ENCODE measurements around the gene KRT3.

GRCh38 chr12:52821071-52821730 is 25.3 kb upstream of the KRT3 start:
- TF ChIP-seq EGR1 (IDR thresholded peaks at IDR 0.05; ENCODE audit: low read depth) = no peak
- TF ChIP-seq JUND (IDR thresholded peaks at IDR 0.05) = no peak
- no peak for TF ChIP-seq CTCF (IDR thresholded peaks at IDR 0.05 in 2 of 3, conservative IDR thresholded peaks at IDR 0.05 in 1 of 3; ENCODE audit: borderline replicate concordance in 1 of 3, insufficient read depth in 1 of 3, low read depth in 2 of 3, low read length in 2 of 3)
- no peak for TF ChIP-seq POLR2A (IDR thresholded peaks at IDR 0.05; ENCODE audit: borderline replicate concordance, extremely low read depth, insufficient read depth, insufficient read length)
- TF ChIP-seq POLR2AphosphoS5 (IDR thresholded peaks at IDR 0.05; ENCODE audit: low read depth, low read length) = no peak
- TF ChIP-seq RAD21 (IDR thresholded peaks at IDR 0.05; ENCODE audit: low read depth) = no peak
- TF ChIP-seq ELF1 (IDR thresholded peaks at IDR 0.05; ENCODE audit: borderline replicate concordance, low read depth) = no peak
- no peak for TF ChIP-seq SP1 (IDR thresholded peaks at IDR 0.05; ENCODE audit: low read depth)
- TF ChIP-seq EZH2phosphoT487 (IDR thresholded peaks at IDR 0.05; ENCODE audit: borderline replicate concordance) = no peak
- no peak for TF ChIP-seq SIN3A (IDR thresholded peaks at IDR 0.05; ENCODE audit: low read depth)
- no peak for TF ChIP-seq MAX (IDR thresholded peaks at IDR 0.05)
- TF ChIP-seq YY1 (IDR thresholded peaks at IDR 0.05; ENCODE audit: extremely low read depth, insufficient replicate concordance, low read depth, low read length) = no peak
- TF ChIP-seq FOSL1 (IDR thresholded peaks at IDR 0.05; ENCODE audit: low read depth) = no peak
- no peak for TF ChIP-seq TCF7L2 (IDR thresholded peaks at IDR 0.05; ENCODE audit: borderline replicate concordance, extremely low read depth, insufficient read depth, insufficient read length)

Data from HCT116 (cell line).